Activated CD8-positive, alpha-beta memory T cell treated with anti-CD3 and anti-CD28 coated beads, Interleukin-2, amount 50 U/mL, for 24 hours (primary cell): ENCODE results near the gene PHRF1.

Source experiments
- DNase-seq: peaks from one replicate; pipeline ENCODE4 v3.0.0-alpha.2; 2020; ENCODE audit errors: extremely low read depth

The PHRF1 gene

DNA sequence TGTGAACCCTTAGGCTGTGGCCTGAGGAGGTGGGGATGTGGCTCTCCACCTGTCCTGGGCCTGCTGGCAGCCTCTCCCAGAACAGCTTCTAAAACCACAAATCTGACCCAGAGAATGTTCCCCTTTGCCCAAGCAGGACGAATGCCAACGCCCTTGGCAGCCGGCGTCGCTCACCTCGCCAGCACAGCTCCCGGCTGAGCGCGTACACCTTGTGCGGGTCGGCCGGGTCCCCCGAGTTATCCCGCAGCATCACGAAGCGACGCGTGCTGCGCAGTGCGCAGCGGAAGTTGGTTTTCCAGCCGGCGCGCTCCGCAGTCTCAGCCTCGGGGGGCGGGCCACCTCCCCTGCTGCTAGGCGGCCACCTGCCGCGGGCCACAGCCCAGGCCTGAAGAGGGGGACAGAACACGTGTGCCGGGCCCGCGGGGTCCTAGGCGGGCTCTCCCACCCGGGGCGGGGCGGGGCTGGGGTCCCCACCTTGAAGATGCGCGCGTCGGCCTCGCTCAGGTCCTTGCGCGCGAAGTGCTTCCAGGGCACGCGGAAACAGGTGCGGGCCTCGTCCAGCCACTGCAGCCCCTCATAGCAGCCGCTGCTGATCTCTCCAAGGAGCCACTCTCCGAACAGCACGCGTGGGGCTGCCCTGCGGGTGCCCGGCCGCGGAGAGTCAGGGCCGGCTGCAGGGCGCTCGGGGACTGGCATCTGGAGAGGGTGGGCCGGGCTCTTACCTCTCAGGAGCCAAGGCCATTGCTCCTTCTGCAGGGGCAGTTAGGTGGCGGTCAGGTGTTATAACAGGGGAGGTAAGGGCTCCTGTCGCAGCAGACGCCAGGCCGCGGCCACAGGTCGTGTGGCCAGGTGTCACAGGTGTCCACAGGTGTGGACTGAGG is 38.6 kb downstream of the PHRF1 start:
- DNase-seq: no peak

GRCh38 chr11:615504-616319 is 39.4 kb downstream of the PHRF1 start, which contains the start of gene IRF7:
IRF7 (minus strand) TSS chr11:615950; CDS start chr11:615364, 586 bp downstream.
- DNase-seq: peak; percentile 66

GRCh38 chr11:616320-617198 is 40.3 kb downstream of the PHRF1 start:
- no peak for DNase-seq

DNA sequence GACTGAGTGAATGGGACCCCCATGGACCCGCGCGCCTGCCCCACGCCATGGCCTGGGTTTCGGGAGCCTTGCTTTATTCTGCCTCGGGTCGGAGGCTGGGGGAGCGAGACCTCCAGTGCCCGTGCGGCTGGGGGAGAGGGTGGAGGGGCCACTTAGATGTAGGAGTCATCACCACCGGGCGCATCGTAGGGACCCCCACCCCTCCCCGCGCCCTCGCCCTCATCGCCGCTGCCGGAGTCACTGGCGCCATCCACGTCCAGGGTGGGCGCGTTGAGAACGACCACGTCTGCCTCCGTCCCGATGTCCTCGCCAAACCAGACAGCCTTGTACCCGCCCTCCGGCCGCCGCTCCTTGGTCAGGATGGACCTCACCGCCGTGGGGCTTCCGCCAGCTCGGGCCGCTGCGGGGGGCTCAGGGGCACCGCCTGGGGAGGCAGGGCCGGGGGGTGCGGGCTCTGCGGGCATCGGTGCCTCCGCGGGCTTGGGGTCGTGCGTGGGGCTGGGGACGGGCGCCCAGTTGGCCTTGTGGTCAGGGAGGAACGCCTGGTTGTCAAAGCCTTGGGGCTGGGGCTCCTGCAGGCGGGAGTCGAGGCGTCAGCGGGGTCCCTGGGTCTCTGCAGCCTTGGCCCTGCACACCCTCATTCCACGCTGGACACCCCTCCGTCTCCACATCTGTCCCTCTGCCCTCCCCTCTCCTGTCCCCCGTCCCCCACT is 41.1 kb downstream of the PHRF1 start:
- DNase-seq: no peak

GRCh38 chr11:617912-618682 is 41.8 kb downstream of the PHRF1 start:
- no peak for DNase-seq

DNA sequence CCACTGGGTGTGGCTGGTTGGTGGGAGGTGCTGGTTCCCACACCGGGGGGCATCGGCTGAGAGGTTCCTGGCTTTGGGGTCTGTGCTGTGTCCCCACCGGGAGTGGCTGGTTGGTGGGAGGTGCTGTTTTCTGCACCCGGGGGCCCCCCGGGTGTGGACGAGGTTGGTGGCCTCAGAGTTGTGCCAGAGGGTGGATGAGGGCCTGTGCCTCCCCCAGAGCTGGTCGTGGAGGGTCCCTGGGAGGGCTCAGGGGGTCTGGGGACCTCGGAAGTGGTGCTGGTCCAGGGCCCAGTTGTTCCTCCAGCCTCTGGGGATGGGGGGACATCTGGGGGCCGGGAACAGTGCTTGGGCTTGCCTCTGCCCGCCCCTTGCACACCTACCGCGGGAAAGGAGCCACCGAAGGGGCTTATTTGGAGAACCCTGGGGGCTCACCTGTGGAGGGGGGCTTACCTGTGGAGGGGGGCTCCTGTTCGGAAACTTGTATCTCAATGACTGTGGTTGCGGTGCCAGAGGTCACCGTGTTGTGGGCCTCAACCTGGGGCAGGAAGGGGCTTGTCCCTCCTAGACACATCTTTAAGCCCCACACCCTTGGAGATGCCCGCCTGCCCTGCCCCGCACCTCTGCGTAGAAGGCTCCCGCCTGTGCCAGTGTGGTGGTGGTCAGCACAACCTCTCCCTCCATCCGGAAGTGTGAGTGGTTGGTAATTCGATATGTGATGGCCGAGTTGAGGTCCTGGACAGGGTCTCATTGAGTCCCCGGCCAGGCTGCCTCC is 42.8 kb downstream of the PHRF1 start:
- DNase-seq: no peak

- no peak for DNase-seq
Measured at GRCh38 chr11:619628-620050, 43.4 kb downstream of the PHRF1 start.

- no peak for DNase-seq
Measured at GRCh38 chr11:620201-620600, 43.9 kb downstream of the PHRF1 start.

DNA sequence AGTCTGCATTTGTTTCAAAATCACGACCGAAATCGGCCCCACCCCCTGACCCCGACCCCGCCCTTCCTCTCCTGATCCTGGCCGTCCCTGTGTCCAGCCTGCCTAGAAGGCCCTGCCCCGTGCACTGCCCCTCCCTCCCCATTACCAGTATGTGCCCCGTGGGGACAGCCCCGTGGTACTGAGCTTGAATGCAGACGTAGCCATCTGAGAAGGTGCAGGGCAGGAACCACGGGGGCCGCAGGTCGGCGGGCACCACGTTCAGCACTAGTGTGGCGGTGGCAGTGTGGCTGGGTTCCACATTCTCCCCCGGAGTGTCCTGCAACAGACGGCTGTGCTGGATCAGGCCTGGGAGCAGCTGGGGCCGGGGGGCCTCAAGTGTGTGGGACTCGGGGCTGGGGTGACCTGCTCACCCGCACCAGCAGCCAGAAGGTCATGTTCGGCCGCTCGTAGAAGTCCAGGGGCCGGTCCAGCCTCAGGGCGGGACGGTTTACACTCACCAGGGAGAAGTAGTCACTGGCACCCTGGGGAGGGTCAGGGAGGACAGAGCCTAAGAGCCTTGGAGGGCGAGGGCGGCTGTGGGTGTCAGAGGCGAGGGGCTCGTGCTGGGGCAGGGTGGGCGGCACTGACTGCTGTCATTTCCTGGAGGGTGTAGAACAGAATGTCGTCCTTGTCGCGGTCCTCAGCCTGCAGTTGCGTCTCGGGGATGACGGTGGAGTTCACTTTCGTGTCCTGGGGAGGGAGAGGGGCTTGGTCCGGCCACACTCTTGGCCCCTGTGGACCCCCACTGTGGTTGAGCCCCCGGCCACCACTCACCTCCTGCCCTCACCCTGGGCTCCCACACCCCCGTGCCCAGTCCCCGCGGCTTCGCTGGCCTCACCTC is 44.9 kb downstream of the PHRF1 start:
- no peak for DNase-seq

- no peak for DNase-seq
Measured at GRCh38 chr11:621838-622237, 45.6 kb downstream of the PHRF1 start.

- DNase-seq: no peak
Measured at GRCh38 chr11:623349-623869, 47.1 kb downstream of the PHRF1 start.

GRCh38 chr11:623999-624704 is 47.9 kb downstream of the PHRF1 start:
- DNase-seq: no peak

GRCh38 chr11:624705-625635 is 48.7 kb downstream of the PHRF1 start, which contains the start of gene CDHR5:
CDHR5 (minus strand) TSS chr11:624955; CDS start chr11:624902, 53 bp downstream.
- DNase-seq: no peak

- no peak for DNase-seq
Measured at GRCh38 chr11:625636-626268, 49.5 kb downstream of the PHRF1 start.

DNA sequence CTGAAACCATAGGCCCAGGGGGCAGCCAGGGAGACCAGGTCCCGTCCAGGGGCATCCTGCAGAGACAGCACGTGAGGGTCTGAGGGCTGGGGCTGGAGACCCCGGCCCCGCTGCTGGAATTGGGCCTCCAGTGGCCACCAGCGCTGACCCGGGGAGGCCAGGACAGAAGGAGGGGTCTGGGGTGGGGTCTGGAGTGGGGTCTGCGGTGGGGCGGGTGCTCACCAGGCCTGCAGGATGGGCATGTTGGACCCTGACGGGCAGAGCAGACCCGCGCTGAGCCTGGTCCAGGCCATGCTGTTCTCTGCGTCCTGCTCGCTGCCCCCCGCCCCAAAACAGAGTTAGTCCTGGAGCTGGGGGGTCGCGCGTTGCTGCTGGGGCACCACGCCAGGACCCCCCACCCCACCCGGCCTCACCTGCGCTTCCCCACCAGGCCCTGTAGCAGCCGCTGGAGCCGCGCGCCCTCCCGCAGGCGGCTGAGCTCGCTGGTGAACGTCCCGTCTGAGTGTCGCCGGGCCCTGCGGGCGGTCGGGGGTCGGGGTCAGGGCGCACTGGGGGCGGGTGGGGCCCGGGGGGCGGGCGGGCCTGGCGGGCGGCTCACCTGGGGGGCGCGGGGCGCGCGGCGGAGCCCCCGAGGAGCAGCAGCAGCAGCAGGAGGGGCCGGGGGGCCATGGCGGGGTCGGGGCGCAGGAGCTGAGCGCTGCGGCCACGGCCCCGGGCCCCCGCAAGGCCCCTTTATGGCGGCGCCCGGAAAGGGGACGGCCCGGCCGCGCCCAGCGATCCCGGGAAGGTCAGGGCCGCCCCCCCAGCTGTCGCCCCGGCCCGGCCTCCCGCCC is 50.4 kb downstream of the PHRF1 start, which contains the start of gene SCT:
Gene SCT (minus strand): TSS at position 707 of the 833 bp plus-strand sequence. CDS start 38 bp downstream, at position 669.
- no peak for DNase-seq
